OCI-LY3 (cell line): Measurements from ENCODE around the gene TBPL1.

Source experiments
- EZH2phosphoT487 ChIP-seq: fragments of 200-600 bp; shearing (Covaris generic); IDR thresholded peaks from 2 replicates; pipeline ENCODE4 v1.6.1; 2018; ENCODE audit warnings: antibody characterized with exemption, mixed run types, low read depth
- TF ChIP-seq, protein P1 (sequence below): fragments of 200-600, 300-600 bp; sonication (generic); IDR thresholded peaks from 2 replicates; pipeline ENCODE4 v1.5.1; 2014; ENCODE audit warnings: antibody characterized with exemption, low read length, low read depth

DNA sequence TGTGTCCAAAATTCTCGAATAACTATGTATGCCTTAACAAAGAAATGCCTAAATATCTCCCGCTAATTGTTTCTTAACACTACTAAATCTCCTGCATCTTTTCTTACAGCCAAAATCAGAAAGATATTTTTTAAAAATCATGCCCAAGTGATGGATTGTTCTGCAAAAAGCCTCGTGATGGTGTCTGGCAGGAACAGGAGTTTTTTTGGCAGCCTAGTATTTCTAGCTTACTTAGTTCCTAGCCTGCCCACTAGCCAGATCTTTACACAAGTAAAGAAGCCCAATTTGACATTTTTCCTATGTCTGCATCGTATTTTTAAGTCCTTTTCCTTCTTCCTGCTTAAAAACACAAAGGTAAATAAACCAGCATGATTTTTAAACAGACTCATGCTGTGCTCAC, 67.9 kb downstream of the TBPL1 start:
- TF ChIP-seq, protein P1, sequence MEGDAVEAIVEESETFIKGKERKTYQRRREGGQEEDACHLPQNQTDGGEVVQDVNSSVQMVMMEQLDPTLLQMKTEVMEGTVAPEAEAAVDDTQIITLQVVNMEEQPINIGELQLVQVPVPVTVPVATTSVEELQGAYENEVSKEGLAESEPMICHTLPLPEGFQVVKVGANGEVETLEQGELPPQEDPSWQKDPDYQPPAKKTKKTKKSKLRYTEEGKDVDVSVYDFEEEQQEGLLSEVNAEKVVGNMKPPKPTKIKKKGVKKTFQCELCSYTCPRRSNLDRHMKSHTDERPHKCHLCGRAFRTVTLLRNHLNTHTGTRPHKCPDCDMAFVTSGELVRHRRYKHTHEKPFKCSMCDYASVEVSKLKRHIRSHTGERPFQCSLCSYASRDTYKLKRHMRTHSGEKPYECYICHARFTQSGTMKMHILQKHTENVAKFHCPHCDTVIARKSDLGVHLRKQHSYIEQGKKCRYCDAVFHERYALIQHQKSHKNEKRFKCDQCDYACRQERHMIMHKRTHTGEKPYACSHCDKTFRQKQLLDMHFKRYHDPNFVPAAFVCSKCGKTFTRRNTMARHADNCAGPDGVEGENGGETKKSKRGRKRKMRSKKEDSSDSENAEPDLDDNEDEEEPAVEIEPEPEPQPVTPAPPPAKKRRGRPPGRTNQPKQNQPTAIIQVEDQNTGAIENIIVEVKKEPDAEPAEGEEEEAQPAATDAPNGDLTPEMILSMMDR, result no peak
- no peak for TF ChIP-seq EZH2phosphoT487
